Measurements from ENCODE around the gene RASAL1. TPM values are rescaled to one million over a fixed set of nuclear protein-coding genes. Genes with fewer than 3 reads are reported as not detected.

The RASAL1 gene
- polyA plus RNA-seq, 1 of the 3 experiments (the other 2 are of a cell fraction) = not detected

GRCh38 chr12:113181975-113182374 lies 46.4 kb upstream of the RASAL1 start:
- Histone ChIP-seq H3K27me3 (ENCODE audit: insufficient read depth) (no peaks in the 10 kb centered on the region), H3K36me3 (replicated peaks in 1 of 2; ENCODE audit: control insufficient read depth in 1 of 2, insufficient read depth in 2 of 2, low read length in 1 of 2) (peaks cover 27 to 31% of the 10 kb centered on the region in 2 experiments)
- WGBS (ENCODE audit: low lambda C conversion rate) = 97% methylated on average over 3 of the region's 3 CpGs

GRCh38 chr12:113180333-113180732 lies 44.8 kb upstream of the RASAL1 start:
- H3K79me2 ChIP-seq (ENCODE audit: insufficient read depth) = peaks cover 51% of the 10 kb centered on the region

More at GRCh38 chr12:113181975-113182374, 46.4 kb upstream of the RASAL1 start:
- H2AFZ ChIP-seq (ENCODE audit: low read depth) = no peak overlapping the region
- H3K4me2 ChIP-seq = no peak overlapping the region
- H3K27ac ChIP-seq (ENCODE audit: low read depth in 2 of 2, low read length in 1 of 2) = no peak overlapping the region
- ChIA-PET POLR2A (no interaction called here), CTCF (interaction anchor here (3.5 kb wide), 1 partner anchor 8 kb away, joined by 12 read pairs; no protein-coding TSS in a partner anchor)
- H3K9me3 ChIP-seq = no peaks in the 10 kb centered on the region
- peaks cover 66% of the 10 kb centered on the region for H3K79me2 ChIP-seq (ENCODE audit: insufficient read depth)
- H3K4me3 ChIP-seq (ENCODE audit: low read depth in 2 of 2, low read length in 1 of 2) = no peak overlapping the region
- peaks cover 5 to 9% of the 10 kb centered on the region in 2 experiments; a peak in 2 of 4 replicates for H3K4me1 ChIP-seq (ENCODE audit: control insufficient read depth in 1 of 2, insufficient read depth in 2 of 2, low read depth in 1 of 2, low read length in 1 of 2)
- no peak for TF ChIP-seq RXRA (IDR thresholded peaks at IDR 0.05; ENCODE audit: borderline replicate concordance, low read depth)
- TF ChIP-seq ELF1 (IDR thresholded peaks at IDR 0.05) = no peak
- no peak for TF ChIP-seq MAX (IDR thresholded peaks at IDR 0.05; ENCODE audit: low read depth)
- TF ChIP-seq FOXM1 (IDR thresholded peaks at IDR 0.05; ENCODE audit: low read depth) = no peak
- TF ChIP-seq SMC3 (IDR thresholded peaks at IDR 0.05; ENCODE audit: low read depth, low read length) = no peak
- no peak for TF ChIP-seq PBX3 (IDR thresholded peaks at IDR 0.05)
- no peak for TF ChIP-seq EP300 (IDR thresholded peaks at IDR 0.05; ENCODE audit: borderline replicate concordance in 1 of 2, low read depth in 1 of 2, low read length in 1 of 2)
- no peak for TF ChIP-seq MEF2A (IDR thresholded peaks at IDR 0.05; ENCODE audit: borderline replicate concordance, low read depth)
- no peak overlapping the region for H3K9ac ChIP-seq
- H4K20me1 ChIP-seq (ENCODE audit: insufficient read depth) = peaks cover 6% of the 10 kb centered on the region
- peaks cover 9% of the 10 kb centered on the region for H3F3A ChIP-seq (replicated peaks; ENCODE audit: insufficient read depth)
- no peaks in the 10 kb centered on the region for H3K9me2 ChIP-seq
- no peak for DNase-seq

More at GRCh38 chr12:113180333-113180732, 44.8 kb upstream of the RASAL1 start:
- H3K4me3 ChIP-seq (ENCODE audit: low read depth in 2 of 2, low read length in 1 of 2) = no peak overlapping the region
- H3F3A ChIP-seq (replicated peaks; ENCODE audit: insufficient read depth) = peaks cover 9% of the 10 kb centered on the region
- H3K4me1 ChIP-seq (ENCODE audit: control insufficient read depth in 1 of 2, insufficient read depth in 2 of 2, low read depth in 1 of 2, low read length in 1 of 2) = no peaks in the 10 kb centered on the region; a peak in 2 of 4 replicates
- no peaks in the 10 kb centered on the region for H3K9me2 ChIP-seq
- H3K4me2 ChIP-seq = no peak overlapping the region
- H3K9me3 ChIP-seq = no peaks in the 10 kb centered on the region
- no peak for TF ChIP-seq ELF1 (IDR thresholded peaks at IDR 0.05)
- TF ChIP-seq TEAD4 (IDR thresholded peaks at IDR 0.05; ENCODE audit: borderline replicate concordance, insufficient read depth) = no peak
- TF ChIP-seq USF1 (IDR thresholded peaks at IDR 0.05; ENCODE audit: borderline replicate concordance, low read depth) = no peak
- TF ChIP-seq EZH2phosphoT487 (IDR thresholded peaks at IDR 0.05; ENCODE audit: borderline replicate concordance, low read depth) = no peak
- TF ChIP-seq REST (IDR thresholded peaks at IDR 0.05; ENCODE audit: low read depth, low read length) = no peak
- TF ChIP-seq CTCF (IDR thresholded peaks at IDR 0.05) = no peak
- no peak for TF ChIP-seq SIN3A (IDR thresholded peaks at IDR 0.05; ENCODE audit: borderline replicate concordance, low read depth, low read length)
- no peak for TF ChIP-seq TAF1 (IDR thresholded peaks at IDR 0.05; ENCODE audit: borderline replicate concordance, low read depth, low read length)
- no peak for TF ChIP-seq JUND (IDR thresholded peaks at IDR 0.05)
- TF ChIP-seq SMC3 (IDR thresholded peaks at IDR 0.05; ENCODE audit: low read depth, low read length) = no peak
- no peak overlapping the region for H2AFZ ChIP-seq (ENCODE audit: low read depth)
- peaks cover 6% of the 10 kb centered on the region for H4K20me1 ChIP-seq (ENCODE audit: insufficient read depth)
- WGBS (ENCODE audit: low lambda C conversion rate) = 53% methylated on average over 4 of the region's 4 CpGs
- H3K36me3 ChIP-seq (replicated peaks in 1 of 2; ENCODE audit: control insufficient read depth in 1 of 2, insufficient read depth in 2 of 2, low read length in 1 of 2) = peaks cover 31 to 36% of the 10 kb centered on the region in 2 experiments
- H3K27ac ChIP-seq (ENCODE audit: low read depth in 2 of 2, low read length in 1 of 2) = no peak overlapping the region
- ChIA-PET CTCF (interaction anchor here (0.8 kb wide), 1 partner anchor 131 kb away, joined by 3 read pairs; no protein-coding TSS in a partner anchor), POLR2A (no interaction called here)
- H3K27me3 ChIP-seq (ENCODE audit: insufficient read depth) = no peaks in the 10 kb centered on the region
- no peak overlapping the region for H3K9ac ChIP-seq
- no peak for DNase-seq
